ENCODE data around the gene PNMT. TPM values are rescaled to one million over a fixed set of nuclear protein-coding genes. Genes with fewer than 3 reads are reported as not detected.
A peak's percentile ranks its signal among the peaks of the same experiment; 100 is the strongest.

PNMT gene
- total and polyA plus RNA-seq, 2 of the 13 experiments (the other 11 are each of a cell fraction or from before 2014, with no cell fraction given), result 0.25 TPM; not detected in 1

DNA sequence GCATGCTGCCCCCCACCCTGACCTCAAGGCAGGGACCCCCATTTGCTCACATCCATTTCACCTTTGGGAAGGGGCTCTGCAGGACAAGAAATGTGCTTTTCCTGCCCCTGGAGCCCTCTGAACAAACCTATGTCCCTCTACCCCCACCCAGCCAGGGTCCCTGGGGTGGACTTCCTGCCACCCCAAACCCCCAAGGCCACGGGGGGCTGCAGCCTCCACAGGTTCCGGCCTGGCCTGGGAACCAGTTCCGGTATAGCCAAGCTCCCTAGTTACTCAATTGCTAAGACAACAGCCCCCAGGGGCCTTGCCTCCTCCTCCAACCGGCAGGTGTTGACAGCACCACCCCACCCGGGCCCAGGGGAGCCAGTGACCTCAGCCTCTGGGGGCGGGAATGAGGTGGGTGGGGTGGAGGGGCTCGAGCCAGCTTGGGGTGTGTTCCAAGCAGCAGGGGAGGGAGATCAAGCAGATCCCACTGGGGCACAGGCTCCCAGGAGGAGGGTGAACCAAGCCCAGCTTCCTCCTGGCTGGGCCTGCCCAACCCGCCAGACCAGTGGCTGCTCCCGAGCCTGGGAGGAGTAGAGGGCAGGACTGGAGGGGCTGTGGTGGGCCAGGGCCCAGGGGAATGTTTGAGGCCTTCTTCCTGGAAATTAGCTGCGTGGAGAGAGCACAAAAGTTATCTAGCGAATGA, 6.6 kb downstream of the PNMT start (continued):
- TF ChIP-seq, protein P1, sequence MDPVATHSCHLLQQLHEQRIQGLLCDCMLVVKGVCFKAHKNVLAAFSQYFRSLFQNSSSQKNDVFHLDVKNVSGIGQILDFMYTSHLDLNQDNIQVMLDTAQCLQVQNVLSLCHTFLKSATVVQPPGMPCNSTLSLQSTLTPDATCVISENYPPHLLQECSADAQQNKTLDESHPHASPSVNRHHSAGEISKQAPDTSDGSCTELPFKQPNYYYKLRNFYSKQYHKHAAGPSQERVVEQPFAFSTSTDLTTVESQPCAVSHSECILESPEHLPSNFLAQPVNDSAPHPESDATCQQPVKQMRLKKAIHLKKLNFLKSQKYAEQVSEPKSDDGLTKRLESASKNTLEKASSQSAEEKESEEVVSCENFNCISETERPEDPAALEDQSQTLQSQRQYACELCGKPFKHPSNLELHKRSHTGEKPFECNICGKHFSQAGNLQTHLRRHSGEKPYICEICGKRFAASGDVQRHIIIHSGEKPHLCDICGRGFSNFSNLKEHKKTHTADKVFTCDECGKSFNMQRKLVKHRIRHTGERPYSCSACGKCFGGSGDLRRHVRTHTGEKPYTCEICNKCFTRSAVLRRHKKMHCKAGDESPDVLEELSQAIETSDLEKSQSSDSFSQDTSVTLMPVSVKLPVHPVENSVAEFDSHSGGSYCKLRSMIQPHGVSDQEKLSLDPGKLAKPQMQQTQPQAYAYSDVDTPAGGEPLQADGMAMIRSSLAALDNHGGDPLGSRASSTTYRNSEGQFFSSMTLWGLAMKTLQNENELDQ (CRISPR knock-in tag; IDR thresholded peaks at IDR 0.05; ENCODE audit: borderline replicate concordance), result no peak
- TF ChIP-seq ZNF329 (CRISPR knock-in tag; IDR thresholded peaks at IDR 0.05; ENCODE audit: low read depth) (no peak), GABPA (IDR thresholded peaks at IDR 0.05; ENCODE audit: low read depth, low read length) (peak; percentile 63), GABPA (CRISPR knock-in tag; IDR thresholded peaks at IDR 0.05; ENCODE audit: low read depth) (peak; percentile 92), MIER3 (CRISPR knock-in tag; IDR thresholded peaks at IDR 0.05; ENCODE audit: borderline replicate concordance) (peak; percentile 39; the same call in 1 of the 2 replicates), ZFX (CRISPR knock-in tag; IDR thresholded peaks at IDR 0.05; ENCODE audit: low read depth) (peak; percentile 89), HOXA3 (CRISPR knock-in tag; IDR thresholded peaks at IDR 0.05) (0 out of 2 replicates have a peak, but pooled peaks have one; percentile 28), MEF2D (CRISPR knock-in tag; IDR thresholded peaks at IDR 0.05) (peak; percentile 74; the same call in 1 of the 2 replicates)
- TF ChIP-seq, protein P2, sequence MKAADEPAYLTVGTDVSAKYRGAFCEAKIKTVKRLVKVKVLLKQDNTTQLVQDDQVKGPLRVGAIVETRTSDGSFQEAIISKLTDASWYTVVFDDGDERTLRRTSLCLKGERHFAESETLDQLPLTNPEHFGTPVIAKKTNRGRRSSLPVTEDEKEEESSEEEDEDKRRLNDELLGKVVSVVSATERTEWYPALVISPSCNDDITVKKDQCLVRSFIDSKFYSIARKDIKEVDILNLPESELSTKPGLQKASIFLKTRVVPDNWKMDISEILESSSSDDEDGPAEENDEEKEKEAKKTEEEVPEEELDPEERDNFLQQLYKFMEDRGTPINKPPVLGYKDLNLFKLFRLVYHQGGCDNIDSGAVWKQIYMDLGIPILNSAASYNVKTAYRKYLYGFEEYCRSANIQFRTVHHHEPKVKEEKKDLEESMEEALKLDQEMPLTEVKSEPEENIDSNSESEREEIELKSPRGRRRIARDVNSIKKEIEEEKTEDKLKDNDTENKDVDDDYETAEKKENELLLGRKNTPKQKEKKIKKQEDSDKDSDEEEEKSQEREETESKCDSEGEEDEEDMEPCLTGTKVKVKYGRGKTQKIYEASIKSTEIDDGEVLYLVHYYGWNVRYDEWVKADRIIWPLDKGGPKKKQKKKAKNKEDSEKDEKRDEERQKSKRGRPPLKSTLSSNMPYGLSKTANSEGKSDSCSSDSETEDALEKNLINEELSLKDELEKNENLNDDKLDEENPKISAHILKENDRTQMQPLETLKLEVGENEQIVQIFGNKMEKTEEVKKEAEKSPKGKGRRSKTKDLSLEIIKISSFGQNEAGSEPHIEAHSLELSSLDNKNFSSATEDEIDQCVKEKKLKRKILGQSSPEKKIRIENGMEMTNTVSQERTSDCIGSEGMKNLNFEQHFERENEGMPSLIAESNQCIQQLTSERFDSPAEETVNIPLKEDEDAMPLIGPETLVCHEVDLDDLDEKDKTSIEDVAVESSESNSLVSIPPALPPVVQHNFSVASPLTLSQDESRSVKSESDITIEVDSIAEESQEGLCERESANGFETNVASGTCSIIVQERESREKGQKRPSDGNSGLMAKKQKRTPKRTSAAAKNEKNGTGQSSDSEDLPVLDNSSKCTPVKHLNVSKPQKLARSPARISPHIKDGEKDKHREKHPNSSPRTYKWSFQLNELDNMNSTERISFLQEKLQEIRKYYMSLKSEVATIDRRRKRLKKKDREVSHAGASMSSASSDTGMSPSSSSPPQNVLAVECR (CRISPR knock-in tag; IDR thresholded peaks at IDR 0.05; ENCODE audit: borderline replicate concordance), result peak; percentile 52; the same call in 1 of the 2 replicates
- TF ChIP-seq, protein P3, sequence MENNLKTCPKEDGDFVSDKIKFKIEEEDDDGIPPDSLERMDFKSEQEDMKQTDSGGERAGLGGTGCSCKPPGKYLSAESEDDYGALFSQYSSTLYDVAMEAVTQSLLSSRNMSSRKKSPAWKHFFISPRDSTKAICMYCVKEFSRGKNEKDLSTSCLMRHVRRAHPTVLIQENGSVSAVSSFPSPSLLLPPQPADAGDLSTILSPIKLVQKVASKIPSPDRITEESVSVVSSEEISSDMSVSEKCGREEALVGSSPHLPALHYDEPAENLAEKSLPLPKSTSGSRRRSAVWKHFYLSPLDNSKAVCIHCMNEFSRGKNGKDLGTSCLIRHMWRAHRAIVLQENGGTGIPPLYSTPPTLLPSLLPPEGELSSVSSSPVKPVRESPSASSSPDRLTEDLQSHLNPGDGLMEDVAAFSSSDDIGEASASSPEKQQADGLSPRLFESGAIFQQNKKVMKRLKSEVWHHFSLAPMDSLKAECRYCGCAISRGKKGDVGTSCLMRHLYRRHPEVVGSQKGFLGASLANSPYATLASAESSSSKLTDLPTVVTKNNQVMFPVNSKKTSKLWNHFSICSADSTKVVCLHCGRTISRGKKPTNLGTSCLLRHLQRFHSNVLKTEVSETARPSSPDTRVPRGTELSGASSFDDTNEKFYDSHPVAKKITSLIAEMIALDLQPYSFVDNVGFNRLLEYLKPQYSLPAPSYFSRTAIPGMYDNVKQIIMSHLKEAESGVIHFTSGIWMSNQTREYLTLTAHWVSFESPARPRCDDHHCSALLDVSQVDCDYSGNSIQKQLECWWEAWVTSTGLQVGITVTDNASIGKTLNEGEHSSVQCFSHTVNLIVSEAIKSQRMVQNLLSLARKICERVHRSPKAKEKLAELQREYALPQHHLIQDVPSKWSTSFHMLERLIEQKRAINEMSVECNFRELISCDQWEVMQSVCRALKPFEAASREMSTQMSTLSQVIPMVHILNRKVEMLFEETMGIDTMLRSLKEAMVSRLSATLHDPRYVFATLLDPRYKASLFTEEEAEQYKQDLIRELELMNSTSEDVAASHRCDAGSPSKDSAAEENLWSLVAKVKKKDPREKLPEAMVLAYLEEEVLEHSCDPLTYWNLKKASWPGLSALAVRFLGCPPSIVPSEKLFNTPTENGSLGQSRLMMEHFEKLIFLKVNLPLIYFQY (CRISPR knock-in tag; IDR thresholded peaks at IDR 0.05; ENCODE audit: borderline replicate concordance), result no peak
- TF ChIP-seq, protein P4, sequence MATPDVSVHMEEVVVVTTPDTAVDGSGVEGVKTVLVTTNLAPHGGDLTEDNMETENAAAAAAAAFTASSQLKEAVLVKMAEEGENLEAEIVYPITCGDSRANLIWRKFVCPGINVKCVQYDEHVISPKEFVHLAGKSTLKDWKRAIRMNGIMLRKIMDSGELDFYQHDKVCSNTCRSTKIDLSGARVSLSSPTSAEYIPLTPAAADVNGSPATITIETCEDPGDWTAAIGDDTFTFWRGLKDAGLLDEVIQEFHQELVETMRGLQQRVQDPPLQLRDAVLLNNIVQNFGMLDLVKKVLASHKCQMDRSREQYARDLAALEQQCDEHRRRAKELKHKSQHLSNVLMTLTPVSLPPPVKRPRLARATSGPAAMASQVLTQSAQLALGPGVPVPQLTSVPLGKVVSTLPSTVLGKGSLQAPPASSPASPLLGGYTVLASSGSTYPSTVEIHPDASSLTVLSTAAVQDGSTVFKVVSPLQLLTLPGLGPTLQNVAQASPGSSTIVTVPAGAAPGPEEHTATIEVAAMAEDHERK (CRISPR knock-in tag; IDR thresholded peaks at IDR 0.05; ENCODE audit: low read depth), result no peak
- TF ChIP-seq, protein P5, sequence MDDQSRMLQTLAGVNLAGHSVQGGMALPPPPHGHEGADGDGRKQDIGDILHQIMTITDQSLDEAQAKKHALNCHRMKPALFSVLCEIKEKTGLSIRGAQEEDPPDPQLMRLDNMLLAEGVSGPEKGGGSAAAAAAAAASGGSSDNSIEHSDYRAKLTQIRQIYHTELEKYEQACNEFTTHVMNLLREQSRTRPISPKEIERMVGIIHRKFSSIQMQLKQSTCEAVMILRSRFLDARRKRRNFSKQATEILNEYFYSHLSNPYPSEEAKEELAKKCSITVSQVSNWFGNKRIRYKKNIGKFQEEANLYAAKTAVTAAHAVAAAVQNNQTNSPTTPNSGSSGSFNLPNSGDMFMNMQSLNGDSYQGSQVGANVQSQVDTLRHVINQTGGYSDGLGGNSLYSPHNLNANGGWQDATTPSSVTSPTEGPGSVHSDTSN (CRISPR knock-in tag; IDR thresholded peaks at IDR 0.05; ENCODE audit: borderline replicate concordance), result no peak
- TF ChIP-seq, protein P6, sequence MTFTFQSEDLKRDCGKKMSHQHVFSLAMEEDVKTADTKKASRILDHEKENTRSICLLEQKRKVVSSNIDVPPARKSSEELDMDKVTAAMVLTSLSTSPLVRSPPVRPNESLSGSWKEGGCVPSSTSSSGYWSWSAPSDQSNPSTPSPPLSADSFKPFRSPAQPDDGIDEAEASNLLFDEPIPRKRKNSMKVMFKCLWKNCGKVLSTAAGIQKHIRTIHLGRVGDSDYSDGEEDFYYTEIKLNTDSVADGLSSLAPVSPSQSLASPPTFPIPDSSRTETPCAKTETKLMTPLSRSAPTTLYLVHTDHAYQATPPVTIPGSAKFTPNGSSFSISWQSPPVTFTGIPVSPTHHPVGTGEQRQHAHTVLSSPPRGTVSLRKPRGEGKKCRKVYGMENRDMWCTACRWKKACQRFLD (CRISPR knock-in tag; IDR thresholded peaks at IDR 0.05; ENCODE audit: borderline replicate concordance), result no peak
